GM21526 (cell line): Measurements from ENCODE around the gene RNF169.
"Not testable (repeated sequence)": the region's sequence is repeated elsewhere in the genome, so short reads cannot be mapped to it uniquely, and the experiment has no call there.

Source experiments
- ATAC-seq: cut with Tn5 transposase; IDR thresholded peaks from one replicate; pipeline ENCODE4 v1.9.1; 2021; ENCODE audit warnings: moderate library complexity; ENCODE audit not compliant: unreplicated experiment, low FRiP score

Gene RNF169

DNA sequence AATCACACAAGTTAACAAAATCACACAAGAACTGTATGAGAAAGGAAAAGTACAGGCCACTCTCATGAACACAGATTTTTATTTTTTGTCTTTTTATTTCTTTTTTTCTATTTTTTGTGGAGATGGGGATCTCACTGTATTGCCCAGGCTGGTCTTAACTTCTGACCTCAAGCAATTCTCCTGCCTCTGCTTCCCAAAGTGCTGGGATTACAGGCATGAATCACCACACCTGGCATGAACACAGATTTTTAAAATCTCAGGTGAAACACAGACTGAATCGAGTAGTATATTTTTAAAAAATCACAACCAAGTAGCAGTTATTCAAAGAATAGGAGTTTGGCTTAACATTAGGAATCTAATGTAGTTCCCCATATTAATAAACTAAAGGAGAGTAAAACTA, 18.3 kb downstream of the RNF169 start:
- no peak for ATAC-seq

GRCh38 chr11:74768172-74768651, 19.6 kb downstream of the RNF169 start:
- ATAC-seq = not testable (repeated sequence)

DNA sequence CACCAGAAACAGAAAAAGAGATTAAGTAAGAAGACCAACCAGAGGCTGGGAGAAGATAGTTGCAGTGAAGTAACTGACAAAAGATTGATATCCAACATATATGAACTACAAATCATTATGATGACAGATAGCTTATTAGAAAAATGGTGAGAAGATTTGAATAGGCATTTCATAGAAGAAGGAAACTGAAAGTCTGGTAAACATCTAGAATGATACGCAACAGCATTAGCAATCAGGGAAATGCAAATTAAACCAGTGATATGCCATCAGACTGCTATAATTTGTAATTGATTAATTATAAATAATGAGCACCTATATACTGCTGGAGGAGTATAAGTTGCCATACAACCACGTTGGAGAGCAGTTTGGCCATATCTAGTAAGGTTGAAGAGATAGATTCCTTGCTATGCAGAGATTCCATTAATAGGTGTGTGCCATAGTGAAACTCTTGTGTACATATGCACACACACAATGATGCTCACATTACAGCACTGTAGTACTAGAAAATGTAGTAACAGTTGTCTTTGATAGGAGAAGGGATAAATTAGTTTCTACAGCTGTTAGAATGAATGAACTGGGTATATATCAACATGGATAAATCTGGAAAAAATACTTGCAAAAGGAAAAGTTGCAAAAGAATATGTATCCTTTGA, 20.5 kb downstream of the RNF169 start:
- no peak for ATAC-seq

DNA sequence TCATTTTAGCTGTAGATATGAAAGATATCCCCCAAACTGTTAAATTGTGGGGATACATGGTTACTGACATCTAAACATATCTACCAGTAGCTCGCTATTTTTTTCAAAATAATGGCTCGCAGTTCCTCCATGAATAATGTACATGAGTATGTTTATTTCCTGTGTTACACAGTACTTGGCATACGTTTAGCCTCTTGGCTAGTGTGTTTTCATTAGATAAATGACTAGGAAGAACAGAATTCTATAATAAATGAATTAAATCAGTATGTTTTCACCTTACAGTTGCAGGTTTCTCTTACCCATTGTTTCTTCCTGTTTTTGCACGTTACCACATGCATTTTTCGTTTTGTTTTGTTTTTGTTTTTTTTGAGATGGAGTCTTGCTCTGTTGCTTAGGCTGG, 21.8 kb downstream of the RNF169 start:
- ATAC-seq = no peak

DNA sequence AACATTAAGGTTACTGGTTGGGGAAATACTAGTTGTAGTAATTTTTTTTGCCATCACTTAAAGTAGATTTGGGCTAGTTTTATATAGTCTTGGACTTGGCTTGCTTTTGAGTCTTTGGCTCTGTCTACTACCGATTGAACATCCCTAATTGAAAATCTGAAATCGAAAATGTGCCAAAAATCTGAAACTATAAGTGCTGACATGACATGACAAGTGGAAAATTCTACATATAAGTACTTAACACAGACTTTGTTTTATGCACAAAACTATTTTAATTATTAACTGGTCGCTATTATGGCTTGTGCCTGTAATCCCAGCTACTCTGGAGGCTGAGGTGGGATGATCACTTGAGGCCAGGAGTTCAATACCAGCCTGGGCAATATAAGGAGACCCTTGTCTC, 22.5 kb downstream of the RNF169 start:
- ATAC-seq = no peak

DNA sequence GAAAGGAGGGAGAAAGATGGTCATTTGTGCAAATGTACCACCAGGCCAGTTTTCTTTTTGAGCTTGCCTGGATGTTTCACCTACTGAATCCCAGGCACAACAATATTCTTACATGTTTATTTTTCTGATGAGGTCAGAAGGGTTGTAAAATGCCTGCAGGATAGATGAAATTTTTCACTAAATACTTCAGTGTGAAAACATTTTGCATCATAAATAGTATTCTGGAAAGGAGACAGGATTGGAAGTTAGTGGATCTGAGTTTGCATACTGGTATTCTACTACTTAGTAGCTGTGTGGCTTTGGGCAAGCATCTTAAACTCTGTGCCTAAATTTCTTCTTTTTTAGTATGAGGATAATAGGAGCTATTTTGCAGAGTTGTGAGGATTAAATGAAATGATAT, 24.8 kb downstream of the RNF169 start:
- ATAC-seq = no peak

DNA sequence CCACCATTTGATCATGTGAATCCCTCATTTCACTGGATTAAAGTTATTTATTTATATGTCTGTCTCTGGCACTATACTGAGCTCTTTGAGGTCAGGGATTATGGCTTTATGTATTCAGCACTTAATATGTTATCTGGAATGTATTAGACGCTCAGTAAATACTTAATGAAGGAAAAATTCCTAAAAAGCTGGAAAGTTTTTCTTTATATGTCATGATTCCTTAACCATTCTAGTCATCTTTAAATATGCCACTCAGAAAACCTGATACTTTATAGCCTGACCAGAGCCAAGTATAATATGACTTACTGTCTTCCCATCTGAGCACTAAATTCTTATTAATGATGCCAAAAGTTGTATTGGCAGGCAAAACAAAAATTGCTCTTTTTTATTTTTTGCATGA, 27.1 kb downstream of the RNF169 start:
- no peak for ATAC-seq

DNA sequence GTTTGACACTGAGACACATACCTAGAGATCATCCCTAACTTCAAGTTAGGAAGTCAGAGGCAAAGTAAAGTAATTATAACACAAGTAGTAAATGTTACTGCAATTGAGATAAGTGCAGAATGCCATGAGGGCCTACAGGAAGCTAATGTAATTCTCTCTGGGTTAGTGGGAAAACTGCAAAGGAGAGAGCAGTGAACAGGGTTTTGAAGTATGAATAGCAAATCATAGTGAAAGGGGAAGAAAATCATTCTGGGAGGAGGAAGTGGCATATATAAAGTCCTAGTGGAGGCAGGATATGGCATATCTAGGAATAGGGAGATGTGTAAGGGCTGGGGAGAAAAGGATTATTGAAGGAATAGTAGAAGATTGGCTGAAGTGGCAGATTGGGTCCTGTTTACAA, 27.9 kb downstream of the RNF169 start:
- ATAC-seq = no peak

DNA sequence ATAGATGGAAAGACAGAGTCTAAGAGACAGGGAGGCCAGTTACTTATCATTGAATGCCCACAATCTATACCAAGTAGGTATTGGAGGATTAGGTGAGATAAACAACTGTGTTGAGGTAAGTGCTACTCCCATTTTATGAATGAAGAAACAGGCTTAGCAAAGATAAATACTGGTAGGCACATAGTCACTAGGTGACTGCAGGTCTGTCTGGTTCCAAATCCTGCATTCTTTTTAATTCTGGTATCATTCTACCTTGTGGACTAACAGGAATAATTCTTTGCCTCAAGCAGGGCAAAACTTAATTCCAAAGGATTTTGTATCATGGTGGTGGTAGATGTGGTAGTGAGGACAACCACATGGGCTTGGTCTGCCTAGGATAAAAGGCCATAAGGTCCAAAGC, 28.4 kb downstream of the RNF169 start:
- no peak for ATAC-seq

GRCh38 chr11:74777877-74778276, 29.2 kb downstream of the RNF169 start:
- no peak for ATAC-seq

- ATAC-seq = no peak
These were observed 29.9 kb downstream of the RNF169 start for GRCh38 chr11:74778581-74778980.

DNA sequence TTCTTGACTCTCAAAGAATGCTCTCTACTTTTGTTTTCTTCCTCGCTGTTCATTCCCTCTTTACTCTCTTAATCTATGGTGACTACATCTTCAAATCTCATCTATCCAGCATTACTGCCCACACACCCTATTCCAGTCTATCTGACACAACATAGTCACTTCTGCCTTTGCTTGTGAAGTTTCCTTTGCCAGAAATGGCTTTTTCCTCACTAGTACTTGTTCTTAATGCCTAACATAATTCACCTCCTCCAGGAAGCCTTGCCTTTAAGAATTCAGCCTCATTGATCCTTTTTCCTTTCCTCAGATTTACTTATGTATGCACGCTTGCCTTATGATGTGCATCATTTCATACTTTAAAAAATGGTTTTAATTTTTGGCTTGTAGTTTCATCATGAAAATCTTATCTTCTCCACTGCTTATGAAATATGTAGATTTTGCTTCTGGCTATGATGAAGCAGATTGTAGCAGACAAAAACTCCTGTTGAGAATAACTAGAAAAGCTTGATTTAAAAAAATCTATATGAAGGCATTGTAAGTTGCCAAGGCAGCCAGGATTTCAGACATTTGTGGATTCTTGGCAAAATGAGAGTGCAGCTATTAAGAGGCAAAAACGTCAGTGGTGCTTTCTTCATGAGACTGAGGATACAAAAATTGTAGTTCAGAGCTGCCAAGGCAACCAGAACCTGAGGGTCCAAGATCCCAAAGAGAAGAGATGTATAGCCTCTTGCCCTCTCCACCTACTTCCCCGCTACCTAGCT, 31.8 kb downstream of the RNF169 start:
- ATAC-seq = no peak

DNA sequence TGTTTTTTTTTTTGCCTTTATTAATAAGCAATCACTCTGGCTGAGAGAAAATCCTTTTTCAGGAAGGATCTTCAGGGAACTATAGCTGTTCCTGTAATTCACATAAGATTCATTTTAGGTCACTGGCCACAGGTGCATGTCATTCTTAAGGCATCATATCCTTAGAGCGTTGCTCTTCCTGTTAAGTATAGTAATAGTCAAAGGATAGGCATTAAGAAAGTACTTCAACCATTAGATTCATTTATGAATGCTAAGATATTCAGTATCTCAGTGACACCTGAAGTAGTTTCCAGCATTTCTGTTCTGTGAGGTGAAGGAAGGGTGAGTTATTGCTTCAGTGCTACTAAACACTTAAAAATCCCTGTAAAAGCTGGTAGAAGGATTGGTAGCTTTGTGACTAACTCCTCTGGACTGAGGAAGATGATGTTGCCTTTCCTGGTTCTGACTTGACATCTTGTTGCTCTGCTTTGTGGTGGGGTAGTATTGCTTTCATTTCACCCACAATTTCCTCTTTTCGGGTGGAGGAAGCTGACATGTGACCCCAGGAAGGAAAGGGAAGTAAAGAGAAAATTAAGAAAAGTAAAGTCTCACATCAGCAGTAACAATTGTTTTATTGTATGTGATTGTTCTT, 34.7 kb downstream of the RNF169 start:
- peak; percentile 76 for ATAC-seq

GRCh38 chr11:74784234-74784633, 35.6 kb downstream of the RNF169 start:
- ATAC-seq = no peak

- no peak for ATAC-seq
These were observed 36.1 kb downstream of the RNF169 start for GRCh38 chr11:74784726-74785125.

GRCh38 chr11:74786574-74786973, 37.9 kb downstream of the RNF169 start:
- ATAC-seq = no peak

DNA sequence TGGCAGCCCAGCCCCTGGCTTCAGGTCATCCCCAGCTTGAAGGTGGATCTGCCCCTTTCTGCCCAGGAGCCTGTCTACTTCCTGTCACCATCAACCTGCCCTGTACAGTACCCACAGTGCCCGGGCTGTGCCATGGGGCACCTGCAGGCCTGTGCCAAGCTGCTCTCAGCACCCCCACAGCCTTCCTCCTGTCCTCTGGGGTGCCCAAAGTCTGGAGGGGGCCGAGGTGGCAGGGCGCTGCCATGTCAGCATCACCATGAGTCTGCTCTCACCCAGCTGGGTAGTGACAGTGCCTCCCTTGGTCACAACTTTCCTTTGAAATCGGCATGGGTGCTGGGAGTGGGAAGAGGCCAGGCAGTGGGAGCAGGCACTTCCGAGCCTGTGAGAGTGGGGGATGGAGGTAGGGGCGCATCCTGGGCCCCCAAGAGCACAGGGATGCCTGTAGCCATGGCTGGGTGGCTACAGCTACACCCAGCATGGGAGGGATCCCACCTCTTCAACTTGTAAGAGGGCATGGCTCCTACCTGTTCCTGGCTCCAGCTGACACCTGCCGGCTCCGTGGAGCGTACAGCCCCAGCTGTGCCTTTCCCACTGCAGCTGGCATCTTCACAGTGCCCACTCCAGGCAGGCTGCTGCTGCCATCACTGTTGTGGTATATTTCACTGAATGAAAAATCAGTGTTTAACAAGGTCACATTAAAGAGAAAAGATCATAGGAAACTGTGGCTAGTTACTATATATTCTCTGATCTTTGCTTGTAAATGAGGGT, 42.9 kb downstream of the RNF169 start:
- no peak for ATAC-seq

- no peak for ATAC-seq
These were observed 57.6 kb downstream of the RNF169 start for GRCh38 chr11:74806267-74806666.

DNA sequence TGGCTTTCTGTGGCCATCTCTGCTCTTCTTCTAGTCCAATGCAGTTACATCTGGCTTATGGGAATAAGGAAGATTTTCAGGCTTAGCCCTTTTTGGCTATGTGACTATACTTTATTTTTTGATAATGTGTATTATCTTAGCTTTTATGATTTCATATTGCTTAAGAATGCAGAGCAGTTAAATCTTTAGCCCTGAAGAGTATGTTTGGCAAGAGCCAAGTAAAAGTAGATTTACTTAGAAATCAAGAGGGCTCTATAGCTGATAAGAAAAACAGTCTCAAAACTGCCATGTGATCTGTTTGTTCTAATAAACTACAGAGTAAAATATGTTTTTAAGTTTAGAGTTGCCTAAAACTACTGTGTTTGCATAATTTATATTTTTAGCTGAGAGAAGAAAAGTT, 61.2 kb downstream of the RNF169 start:
- no peak for ATAC-seq

GRCh38 chr11:74815966-74816365, 67.3 kb downstream of the RNF169 start:
- no peak for ATAC-seq

- ATAC-seq = no peak
These were observed 68.0 kb downstream of the RNF169 start for GRCh38 chr11:74816664-74817063.
